ENCODE data around the gene TRABD2B.

The TRABD2B gene

DNA sequence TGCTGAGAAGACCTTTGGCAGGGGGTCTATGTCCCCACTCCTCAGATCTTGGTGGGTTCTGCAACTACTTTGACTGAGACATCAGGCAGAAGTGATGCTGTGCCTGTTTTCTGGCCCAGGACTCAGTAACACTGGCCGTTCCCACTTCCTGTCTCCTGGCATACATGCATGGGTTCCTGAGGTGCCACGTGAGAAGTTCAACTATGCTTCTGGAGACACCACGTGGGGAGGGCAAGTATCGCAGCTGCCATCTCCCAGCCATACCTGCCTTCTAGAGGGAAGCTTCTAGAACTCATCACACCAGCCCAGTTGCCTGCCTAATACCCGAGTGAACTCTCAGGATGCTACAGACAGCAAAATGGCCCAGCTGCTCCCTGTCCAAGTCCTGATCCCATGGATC, 65.8 kb downstream of the TRABD2B start:
- no peak for DNase-seq

- no peak for DNase-seq
Measured at GRCh38 chr1:47930210-47930840, 66.9 kb downstream of the TRABD2B start.

DNA sequence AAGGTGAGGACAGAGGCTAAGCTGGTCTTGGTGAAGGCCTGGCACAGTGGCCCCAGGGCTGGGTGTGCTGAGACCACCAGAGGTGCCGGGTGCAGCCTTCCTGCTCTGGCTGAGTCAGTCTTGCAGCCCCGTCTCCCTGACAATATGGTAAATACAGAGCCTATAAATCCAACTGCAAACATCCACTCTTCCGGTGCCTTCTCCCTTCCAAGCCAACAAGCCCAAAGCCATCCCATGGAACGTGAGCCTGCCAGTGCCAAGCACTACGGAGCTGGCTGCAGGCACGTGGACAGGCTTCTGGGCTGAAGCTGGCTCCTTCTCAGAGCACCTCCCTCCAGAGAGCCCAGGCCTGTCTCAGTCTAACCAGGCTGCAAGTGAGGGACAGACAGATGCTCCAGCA, 70.0 kb downstream of the TRABD2B start:
- no peak for DNase-seq

GRCh38 chr1:47926461-47926999, 70.7 kb downstream of the TRABD2B start:
- no peak for DNase-seq

- DNase-seq = no peak
Measured at GRCh38 chr1:47924270-47925048, 72.7 kb downstream of the TRABD2B start.

DNA sequence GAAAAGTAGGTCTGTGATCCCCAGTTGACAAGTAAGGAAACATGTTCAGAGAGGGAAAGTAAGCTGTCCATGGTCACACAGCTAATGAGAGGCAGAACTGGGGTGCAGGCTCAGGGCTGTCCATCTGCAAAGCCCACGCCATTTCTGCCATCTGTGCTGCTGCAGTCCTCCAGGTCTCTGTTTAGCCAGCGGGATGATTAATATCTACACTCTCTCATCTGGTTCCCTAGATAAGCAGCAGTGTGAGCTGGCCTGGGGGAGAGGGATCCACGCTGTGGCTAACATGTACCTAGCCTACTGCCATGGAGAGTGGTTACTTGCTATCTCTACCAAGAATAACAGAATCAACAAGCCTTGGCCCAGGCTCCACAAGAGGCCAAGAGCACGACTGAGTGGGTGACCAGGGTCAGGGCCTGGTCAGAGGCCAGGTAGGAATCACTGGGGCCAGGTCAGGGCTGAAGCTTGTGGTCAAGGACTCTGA, 75.2 kb downstream of the TRABD2B start:
- no peak for DNase-seq

- DNase-seq = no peak
Measured at GRCh38 chr1:47919113-47919833, 77.9 kb downstream of the TRABD2B start.

- DNase-seq = no peak
Measured at GRCh38 chr1:47918257-47918867, 78.8 kb downstream of the TRABD2B start.

GRCh38 chr1:47917687-47918086, 79.5 kb downstream of the TRABD2B start:
- no peak for DNase-seq

- no peak for DNase-seq
Measured at GRCh38 chr1:47915677-47916353, 81.4 kb downstream of the TRABD2B start.

DNA sequence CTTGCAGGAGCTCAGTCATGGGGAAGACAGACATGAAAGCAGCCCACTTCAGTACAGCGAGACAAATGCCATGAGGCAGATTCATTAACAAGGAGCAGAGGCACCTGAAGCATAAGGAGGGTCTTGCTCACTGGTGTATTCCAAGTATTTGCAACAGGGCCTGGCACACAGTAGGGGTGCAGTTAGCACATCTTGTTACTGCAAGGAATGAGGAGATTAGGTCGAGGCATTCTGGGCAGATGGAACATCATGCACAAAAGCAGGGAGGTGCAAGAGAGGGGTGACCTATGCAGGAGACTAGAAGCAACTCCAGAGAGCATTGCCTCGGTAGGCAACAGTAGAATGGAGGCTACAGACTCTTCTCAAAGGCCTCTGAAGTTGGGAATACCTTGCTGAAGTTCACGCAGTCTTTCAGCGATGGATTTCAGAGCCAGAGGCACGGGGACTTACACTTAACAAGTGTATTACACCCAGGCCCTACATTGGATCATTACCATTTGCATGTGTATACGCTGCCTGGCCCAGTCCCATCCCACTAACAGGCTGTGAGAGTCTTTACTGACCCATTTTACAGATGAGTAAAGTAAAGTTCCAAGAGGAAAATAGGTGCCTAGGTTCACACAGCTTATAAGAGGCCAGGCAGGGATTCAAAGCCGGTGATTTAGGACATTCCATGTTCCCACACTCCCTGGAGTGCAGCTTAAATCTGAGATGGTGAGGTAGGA, 82.1 kb downstream of the TRABD2B start:
- no peak for DNase-seq

DNA sequence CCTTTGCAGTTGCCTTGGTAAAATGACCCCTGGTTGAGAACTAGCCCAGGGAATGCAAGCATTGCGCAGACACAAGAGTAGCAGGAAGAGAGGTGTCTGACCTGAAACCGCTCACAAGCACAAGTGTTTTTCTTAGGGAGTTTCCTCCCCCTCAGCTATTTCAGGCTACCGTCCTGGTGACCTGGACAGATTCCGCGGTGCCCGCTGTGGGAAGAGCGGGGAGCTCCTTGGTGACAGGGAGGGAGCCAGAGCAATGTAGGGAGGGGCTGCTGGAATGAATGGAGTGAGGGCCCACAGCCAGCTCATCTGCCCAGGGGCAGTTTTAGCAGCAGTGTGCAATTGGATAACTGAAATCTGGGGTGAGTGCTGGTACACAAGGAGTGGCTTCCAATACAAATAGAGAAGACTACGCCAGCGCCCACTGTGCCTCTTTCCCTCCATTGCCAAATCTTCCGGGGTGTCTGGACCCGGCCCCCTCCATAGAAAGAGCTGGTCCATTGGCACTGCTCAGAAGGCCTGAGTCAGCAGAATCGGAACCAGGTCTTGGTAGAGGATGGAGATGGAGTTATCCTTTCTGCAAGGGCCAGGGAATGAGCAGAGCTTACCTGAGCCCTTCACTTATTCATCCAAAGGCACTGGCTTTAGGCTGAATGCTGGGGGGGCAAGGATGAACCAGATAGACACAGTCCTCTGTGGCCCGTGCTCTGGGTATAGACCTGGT, 82.8 kb downstream of the TRABD2B start:
- DNase-seq = no peak

DNA sequence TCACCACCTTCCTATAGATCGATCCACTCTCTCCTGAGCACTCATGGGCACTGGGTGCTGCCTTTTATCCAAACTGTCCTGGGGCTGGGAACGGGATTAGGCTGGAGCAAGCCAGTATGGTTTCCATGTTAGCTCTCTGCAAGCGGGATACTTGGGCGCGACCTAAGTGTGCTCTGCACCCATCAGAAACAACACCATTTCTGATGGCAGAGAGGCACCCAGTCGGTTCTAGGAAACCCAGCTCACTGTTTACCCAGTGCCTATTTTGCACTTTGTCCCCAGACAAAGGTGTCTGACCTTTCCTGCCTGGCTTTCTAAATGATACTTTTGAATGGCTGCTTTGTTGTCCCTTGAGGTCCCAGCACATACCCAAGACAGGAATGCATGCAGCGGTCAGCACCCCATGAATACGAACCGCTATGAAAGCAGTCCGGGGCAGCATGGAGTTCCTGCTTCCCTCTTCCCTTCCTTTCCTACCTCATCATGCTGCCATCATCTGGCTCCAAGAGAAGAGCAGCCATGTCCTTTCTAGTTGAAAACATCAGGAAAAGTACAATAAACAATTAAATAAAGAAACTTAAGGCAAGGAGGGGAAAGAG, 83.9 kb downstream of the TRABD2B start:
- DNase-seq = no peak

DNA sequence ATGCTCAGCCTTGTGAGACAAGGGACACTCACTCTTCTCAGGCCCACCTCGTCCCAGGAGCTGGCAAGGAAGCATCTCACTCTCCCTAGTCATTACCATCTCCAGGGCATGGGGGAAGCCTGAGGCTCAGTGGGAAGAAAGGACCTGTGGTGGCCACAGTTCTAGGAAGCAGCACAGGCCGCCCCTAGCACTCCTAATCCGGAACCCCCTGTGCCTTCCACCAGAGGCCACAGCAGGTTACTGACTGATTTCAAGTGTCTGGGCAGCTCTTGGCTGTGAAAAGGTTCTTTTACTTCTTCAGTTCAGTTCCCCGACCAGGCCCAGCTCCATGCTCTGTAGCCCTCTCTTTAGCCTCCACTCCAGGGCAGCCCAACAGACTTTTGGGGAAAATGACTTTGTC, 84.4 kb downstream of the TRABD2B start:
- DNase-seq = no peak

DNA sequence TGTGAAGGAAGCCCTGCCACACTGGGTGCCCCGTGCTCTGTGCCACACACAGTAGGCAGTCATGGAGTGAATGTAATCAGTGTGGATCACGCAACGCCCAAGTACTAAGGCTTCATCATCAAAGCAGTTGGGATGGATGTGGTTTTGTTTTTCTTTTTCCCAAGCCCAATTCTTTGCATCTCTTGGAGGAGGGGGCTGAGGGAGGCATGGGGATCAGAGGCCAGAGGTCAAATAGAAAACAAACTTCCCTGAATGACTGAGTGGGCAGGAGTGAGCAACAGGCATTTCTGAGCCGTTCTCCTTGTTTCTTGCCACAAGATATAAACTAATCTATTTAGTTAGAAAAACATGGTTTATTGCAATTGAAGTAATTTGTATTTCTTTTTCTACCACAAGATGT, 85.3 kb downstream of the TRABD2B start:
- no peak for DNase-seq

- no peak for DNase-seq
Measured at GRCh38 chr1:47911424-47911823, 85.8 kb downstream of the TRABD2B start.

DNA sequence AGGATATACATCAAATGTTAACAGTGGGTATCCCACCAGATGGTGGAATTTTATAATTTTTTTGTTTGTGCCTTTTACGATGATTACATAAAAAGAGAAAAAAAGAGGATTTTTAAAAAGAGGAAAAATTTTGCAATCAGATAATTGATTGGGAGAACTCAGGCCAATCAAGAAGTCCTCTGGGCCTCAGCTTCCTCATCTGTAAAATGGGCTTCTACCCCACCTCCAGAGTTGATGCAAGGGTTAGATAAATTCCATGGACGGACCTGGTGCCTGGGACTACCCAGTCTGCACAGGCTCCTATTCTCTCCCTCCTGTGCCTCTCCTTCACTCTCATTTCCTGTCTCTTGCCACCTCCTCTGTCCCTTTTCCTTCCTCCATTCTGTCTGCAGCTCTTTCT, 88.9 kb downstream of the TRABD2B start:
- no peak for DNase-seq

DNA sequence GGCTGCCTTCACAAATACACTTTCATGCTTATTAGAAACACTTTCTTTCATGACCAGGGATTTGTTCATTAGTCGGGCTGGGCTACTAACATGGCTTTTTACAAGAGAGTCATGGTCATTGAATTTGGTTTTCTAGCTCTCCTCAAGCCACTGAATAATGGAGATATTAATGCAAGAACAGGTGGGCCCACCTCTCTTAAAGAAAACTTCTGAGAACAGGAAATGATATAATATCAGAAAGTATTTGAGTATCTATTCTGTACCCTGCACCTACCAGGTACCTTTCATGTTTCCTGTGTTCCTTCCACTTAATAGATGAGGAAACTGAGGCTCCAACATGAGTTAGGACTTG, 90.0 kb downstream of the TRABD2B start:
- no peak for DNase-seq

DNA sequence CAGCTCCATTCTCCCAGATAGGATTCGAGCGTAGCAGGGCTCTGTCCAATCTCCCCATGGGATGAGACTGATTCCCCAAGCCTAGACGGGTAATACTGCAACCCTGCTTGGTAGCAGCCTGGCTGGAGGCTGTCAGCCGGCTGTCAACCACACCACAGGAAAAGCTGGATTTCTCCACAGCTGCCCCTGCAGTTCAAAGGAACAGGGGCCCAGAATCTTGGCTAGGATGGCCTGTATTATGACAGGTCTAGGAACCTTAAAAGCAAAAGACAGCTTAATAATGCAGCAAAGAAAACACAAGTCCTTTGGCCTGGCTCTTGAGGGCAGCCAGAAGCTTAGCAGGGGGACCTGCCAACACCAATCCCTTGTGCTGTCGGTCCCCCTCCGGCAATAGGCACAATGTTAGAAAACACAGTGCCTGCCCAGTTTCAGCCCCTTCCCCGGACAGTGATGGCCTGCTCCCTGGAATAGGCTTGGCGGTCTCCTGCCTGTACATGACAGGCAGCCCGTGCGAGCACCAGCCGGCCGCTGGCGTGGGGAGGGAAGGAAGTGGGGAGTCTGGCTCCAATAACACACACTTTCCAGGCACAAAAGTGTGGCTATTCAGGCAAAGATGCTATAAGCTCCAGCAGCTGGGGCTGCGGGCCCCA, 90.5 kb downstream of the TRABD2B start:
- DNase-seq = no peak

DNA sequence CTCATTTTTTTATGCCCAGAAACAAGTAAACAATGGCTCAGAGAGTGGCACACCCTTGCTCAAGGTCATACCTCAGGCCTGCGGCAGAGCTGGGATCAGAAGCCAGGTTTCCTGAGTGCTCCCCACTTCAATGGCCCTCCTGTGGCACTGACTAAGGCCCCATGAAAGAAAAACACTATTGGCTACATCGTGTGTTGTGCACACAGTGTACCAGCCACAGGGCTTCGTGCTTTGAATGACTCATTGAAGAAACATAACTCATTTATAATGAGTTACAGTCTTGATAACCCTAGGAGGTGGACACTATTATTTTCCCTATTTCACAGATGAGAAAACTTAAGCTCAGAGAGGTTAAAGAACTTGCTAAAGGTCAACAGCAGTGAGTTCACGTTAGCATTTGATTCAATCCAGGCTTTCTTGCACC, 91.2 kb downstream of the TRABD2B start:
- no peak for DNase-seq
